ENCODE data around the gene IRAK2.

Gene IRAK2

GRCh38 chr3:10286596-10287295 lies 122.0 kb downstream of the IRAK2 start:
- no peak for DNase-seq

GRCh38 chr3:10287936-10288574 lies 123.3 kb downstream of the IRAK2 start:
- DNase-seq = no peak

- no peak for DNase-seq
Observed at GRCh38 chr3:10288575-10288960, 123.8 kb downstream of the IRAK2 start.

- DNase-seq = no peak
Observed at GRCh38 chr3:10289077-10289476, 124.4 kb downstream of the IRAK2 start.

- DNase-seq = no peak
Observed at GRCh38 chr3:10289787-10290355, 125.2 kb downstream of the IRAK2 start.

GRCh38 chr3:10290481-10291176 lies 125.9 kb downstream of the IRAK2 start:
- DNase-seq = no peak

GRCh38 chr3:10291641-10292040 lies 126.9 kb downstream of the IRAK2 start:
- no peak for DNase-seq

GRCh38 chr3:10292505-10293419 lies 128.0 kb downstream of the IRAK2 start, which contains the start of gene GHRL:
GHRL (minus strand) TSS chr3:10292947; CDS start chr3:10290180, 2,767 bp downstream.
- DNase-seq = no peak

All from stimulated activated CD4-positive, alpha-beta T cell treated with anti-CD3 and anti-CD28 coated beads, Interleukin-4, amount 100 ng/mL, for 24 hours (primary cell).